Ovary (tissue), 9 donors: ENCODE results near the gene FAM3A. TPM values are rescaled to one million over a fixed set of nuclear protein-coding genes. Genes with fewer than 3 reads are reported as not detected.

Source experiments
- DNase-seq, 5 donors: peaks; one replicate each; pipeline ENCODE4 v3.0.0-alpha.2; 2019 to 2020
- H3K27ac ChIP-seq, 2 donors: fragments of 200-600 bp; one replicate each; pipeline versions ENCODE4 v1.5.1 to v1.8.0; 2019 to 2022
- H3K27me3 ChIP-seq: fragments of 200-600 bp; one replicate; pipeline ENCODE4 v1.8.0; 2022
- H3K36me3 ChIP-seq: fragments of 200-600 bp; sonication (generic); one replicate; pipeline ENCODE4 v1.5.1; 2019
- H3K4me1 ChIP-seq: one replicate; pipeline ENCODE4 v1.8.1; 2013; ENCODE audit warnings: mild to moderate bottlenecking, moderate library complexity; ENCODE audit not compliant: insufficient read depth
- H3K4me3 ChIP-seq: fragments of 200-600 bp; sonication (generic); one replicate; pipeline ENCODE4 v1.5.1; 2017
- H3K9me3 ChIP-seq, 2 donors: fragments of 200-600 bp in 1 of 2; sonication (generic) in 1 of 2; one replicate each; pipeline versions ENCODE4 v1.5.1 to v1.8.1; 2013 to 2019; ENCODE audit warnings: mild to moderate bottlenecking in 1 of 2, moderate library complexity in 1 of 2
- EP300 ChIP-seq: sonication (generic); formaldehyde crosslinking; IDR thresholded peaks from one replicate; pipeline ENCODE4 v1.6.1; 2017; ENCODE audit warnings: antibody characterized with exemption
- POLR2A ChIP-seq: fragments of 450-650 bp; IDR thresholded peaks from one replicate; pipeline ENCODE4 v1.6.1; 2017; ENCODE audit warnings: antibody characterized with exemption, mild to moderate bottlenecking, moderate library complexity
- WGBS, 3 donors: extraction: QIAGEN DNeasy Blood & Tissue Kit in 1 of 3; methylation state at CpG; one replicate each; pipeline versions ENCODE4 v1.1.5 to v1.1.7; 2013 to 2017; 5-methylcytosine and 5-hydroxymethylcytosine counted together
- intact Hi-C, 4 donors: fragments of 100-400 bp; cut with DNase I; formaldehyde crosslinking; loops; one replicate each; pipeline versions ENCODE4 v1.11.0 to v1.15.1; 2022 to 2023
- polyA plus RNA-seq, 2 donors: library from polyadenylated mRNA; stranded (reverse); fragments of 200-250 nt in 1 of 2; fragments of 350-450 nt in 1 of 2; fragmentation: Illumina TruSeq in 1 of 2; extraction: RNeasy Lipid Tissue Mini Kit (QIAGEN cat#74804) in 1 of 2; gene quantifications; one replicate each; pipeline ENCODE4 v1.2.3, GENCODE V29; 2013 to 2014
- total RNA-seq, 7 donors: library from RNA; depleted of rRNA in 2 of 7; stranded (reverse); fragments of >200 nt in 2 of 7; fragmentation: NEBNext Ultra II Directional in 3 of 7; extraction: Animal tissue kit (Norgen Biotek cat#: 25700) in 3 of 7; gene quantifications; one replicate each; pipeline versions ENCODE4 v1.1.0 to v1.2.4, GENCODE V29; 2016 to 2023
- TF ChIP-seq, protein P1 (sequence below), 3 donors: fragments of 450-650 bp in 2 of 3; fragments of 200-600 bp in 1 of 3; IDR thresholded peaks; one replicate each; pipeline versions ENCODE4 v1.5.1 to v1.8.0; 2016 to 2022; ENCODE audit warnings: antibody characterized with exemption in 3 of 3, mild to moderate bottlenecking in 1 of 3
- donor health status: DM: no; HTN: no; CAD: no; lungs with moderate emphysema.
- donor health status: DM: no; HTN: no; CAD: no.
- donor health status: Bipolar disorder and iron deficiency.
- donor health status: DM: yes; HTN: yes; CAD: no.
- donor health status: DM: no; HTN: no; CAD: no.
- donor health status: DM: yes; HTN: yes; CAD: no.

Gene FAM3A
- total and polyA plus RNA-seq, 9 donors = 3.6 to 81.6 (median 62.9) TPM

DNA sequence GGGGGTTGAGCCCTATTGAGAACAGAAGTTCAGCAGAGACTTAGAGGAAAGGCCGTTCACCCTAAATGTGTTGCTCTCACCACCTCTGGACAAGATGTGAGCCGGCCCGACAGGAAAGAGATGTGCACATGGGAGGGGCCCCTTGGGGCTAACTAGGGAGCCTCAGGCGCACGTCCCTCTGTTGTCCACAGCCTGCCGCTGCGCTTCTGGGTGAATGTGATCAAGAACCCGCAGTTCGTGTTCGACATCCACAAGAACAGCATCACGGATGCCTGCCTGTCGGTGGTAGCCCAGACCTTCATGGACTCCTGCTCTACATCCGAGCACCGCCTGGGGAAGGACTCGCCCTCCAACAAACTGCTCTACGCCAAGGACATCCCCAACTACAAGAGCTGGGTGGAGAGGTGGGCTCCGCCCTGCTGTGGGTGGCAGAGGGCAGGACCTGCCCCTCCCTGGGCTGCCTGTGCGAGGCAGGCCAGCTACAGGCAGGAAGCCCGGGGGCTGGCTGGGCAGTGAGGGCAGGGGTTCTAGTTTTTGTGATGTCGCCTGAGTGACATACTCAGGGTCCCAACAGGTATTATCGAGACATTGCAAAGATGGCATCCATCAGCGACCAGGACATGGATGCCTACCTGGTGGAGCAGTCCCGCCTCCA is 45.0 kb downstream of the FAM3A start:
- H3K4me1 ChIP-seq = no peaks in the 10 kb centered on the region
- no peaks in the 10 kb centered on the region for H3K27me3 ChIP-seq
- DNase-seq = no peak
- no peak overlapping the region for H3K4me3 ChIP-seq
- TF ChIP-seq POLR2A (no peak), EP300 (no peak)
- TF ChIP-seq, protein P1, sequence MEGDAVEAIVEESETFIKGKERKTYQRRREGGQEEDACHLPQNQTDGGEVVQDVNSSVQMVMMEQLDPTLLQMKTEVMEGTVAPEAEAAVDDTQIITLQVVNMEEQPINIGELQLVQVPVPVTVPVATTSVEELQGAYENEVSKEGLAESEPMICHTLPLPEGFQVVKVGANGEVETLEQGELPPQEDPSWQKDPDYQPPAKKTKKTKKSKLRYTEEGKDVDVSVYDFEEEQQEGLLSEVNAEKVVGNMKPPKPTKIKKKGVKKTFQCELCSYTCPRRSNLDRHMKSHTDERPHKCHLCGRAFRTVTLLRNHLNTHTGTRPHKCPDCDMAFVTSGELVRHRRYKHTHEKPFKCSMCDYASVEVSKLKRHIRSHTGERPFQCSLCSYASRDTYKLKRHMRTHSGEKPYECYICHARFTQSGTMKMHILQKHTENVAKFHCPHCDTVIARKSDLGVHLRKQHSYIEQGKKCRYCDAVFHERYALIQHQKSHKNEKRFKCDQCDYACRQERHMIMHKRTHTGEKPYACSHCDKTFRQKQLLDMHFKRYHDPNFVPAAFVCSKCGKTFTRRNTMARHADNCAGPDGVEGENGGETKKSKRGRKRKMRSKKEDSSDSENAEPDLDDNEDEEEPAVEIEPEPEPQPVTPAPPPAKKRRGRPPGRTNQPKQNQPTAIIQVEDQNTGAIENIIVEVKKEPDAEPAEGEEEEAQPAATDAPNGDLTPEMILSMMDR (IDR thresholded peaks at IDR 0.05) = no peak
- H3K36me3 ChIP-seq = no peaks in the 10 kb centered on the region
- WGBS, 3 donors = 83 to 91% (median 85%) methylated on average over 23 of the region's 23 CpGs
- no peak overlapping the region for H3K27ac ChIP-seq
- H3K9me3 ChIP-seq = no peaks in the 10 kb centered on the region
- intact Hi-C loops = no loop called here

DNA sequence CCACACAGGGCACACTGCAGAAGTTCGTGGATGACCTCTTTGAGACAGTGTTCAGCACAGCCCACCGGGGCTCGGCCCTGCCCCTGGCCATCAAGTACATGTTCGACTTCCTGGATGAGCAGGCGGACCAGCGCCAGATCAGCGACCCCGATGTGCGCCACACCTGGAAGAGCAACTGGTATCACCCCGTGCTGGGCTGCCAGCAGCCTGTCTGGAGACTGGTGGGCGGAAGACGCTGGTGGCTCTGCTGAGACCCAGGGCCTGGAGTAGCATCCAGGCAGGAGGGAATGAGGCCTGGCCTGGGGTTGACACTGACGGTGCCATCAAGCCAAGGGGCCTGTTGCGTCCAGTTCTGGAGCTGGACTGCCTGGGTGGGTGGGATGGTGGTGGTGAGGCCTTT is 45.6 kb downstream of the FAM3A start:
- no peak overlapping the region for H3K4me3 ChIP-seq
- intact Hi-C loops = no loop called here
- TF ChIP-seq, protein P1 (IDR thresholded peaks at IDR 0.05) = no peak
- no peak for TF ChIP-seq POLR2A
- TF ChIP-seq EP300 = no peak
- H3K27me3 ChIP-seq = no peaks in the 10 kb centered on the region
- H3K9me3 ChIP-seq = no peaks in the 10 kb centered on the region
- DNase-seq = no peak
- H3K36me3 ChIP-seq = no peaks in the 10 kb centered on the region
- no peaks in the 10 kb centered on the region for H3K4me1 ChIP-seq
- WGBS, 3 donors = 88 to 90% (median 89%) methylated on average over 14 of the region's 14 CpGs
- no peak overlapping the region for H3K27ac ChIP-seq

DNA sequence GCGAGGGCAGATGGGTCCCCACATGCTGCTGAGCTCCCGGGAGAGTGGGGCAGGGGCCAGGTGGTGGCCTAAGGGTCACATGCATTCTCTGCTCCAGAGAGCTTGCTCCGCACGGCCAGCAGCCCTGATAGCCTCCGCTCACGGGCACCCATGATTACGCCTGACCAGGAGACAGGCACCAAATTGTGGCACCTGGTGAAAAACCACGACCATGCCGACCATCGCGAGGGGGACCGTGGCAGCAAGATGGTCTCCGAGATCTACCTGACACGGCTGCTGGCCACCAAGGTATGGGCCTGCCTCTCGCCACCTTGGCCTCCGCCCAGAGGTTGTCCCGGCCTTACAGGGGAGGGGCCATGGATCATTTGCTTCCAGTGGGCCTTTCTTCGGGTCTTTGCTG is 46.2 kb downstream of the FAM3A start:
- 86 to 90% (median 88%) methylated on average over 18 of the region's 18 CpGs for WGBS, 3 donors
- no peaks in the 10 kb centered on the region for H3K27me3 ChIP-seq
- no peak overlapping the region for H3K27ac ChIP-seq
- intact Hi-C loops = no loop called here
- no peaks in the 10 kb centered on the region for H3K4me1 ChIP-seq
- no peaks in the 10 kb centered on the region for H3K36me3 ChIP-seq
- TF ChIP-seq EP300 = no peak
- TF ChIP-seq, protein P1 (IDR thresholded peaks at IDR 0.05) = no peak
- no peak for TF ChIP-seq POLR2A
- no peak overlapping the region for H3K4me3 ChIP-seq
- H3K9me3 ChIP-seq = no peaks in the 10 kb centered on the region
- DNase-seq = no peak

DNA sequence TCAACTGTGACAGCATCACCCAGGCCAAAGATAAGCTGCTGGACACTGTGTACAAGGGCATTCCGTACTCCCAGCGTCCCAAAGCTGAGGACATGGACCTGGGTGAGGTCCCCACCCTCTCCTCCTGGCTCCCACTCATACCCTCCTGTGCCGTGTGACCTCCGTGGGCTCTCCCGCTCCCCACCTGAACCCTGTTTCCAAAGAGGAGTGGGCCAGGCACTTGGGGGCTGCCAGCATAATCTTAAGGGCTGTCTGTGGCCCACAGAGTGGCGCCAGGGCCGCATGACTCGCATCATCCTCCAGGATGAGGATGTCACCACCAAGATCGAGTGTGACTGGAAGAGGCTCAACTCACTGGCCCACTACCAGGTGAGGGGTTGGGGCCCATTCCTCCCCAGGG is 46.9 kb downstream of the FAM3A start:
- TF ChIP-seq, protein P1 (IDR thresholded peaks at IDR 0.05) = no peak
- TF ChIP-seq POLR2A = no peak
- no peak for TF ChIP-seq EP300
- Histone ChIP-seq H3K4me3 (no peak overlapping the region), H3K27me3 (no peaks in the 10 kb centered on the region), H3K27ac (no peak overlapping the region), H3K9me3 (no peaks in the 10 kb centered on the region), H3K4me1 (no peaks in the 10 kb centered on the region), H3K36me3 (no peaks in the 10 kb centered on the region)
- no peak for DNase-seq
- intact Hi-C loops = no loop called here
- WGBS, 3 donors = 83 to 88% (median 83%) methylated on average over 9 of the region's 9 CpGs
